Stimulated activated memory B cell treated with anti-CD40 and anti-IgM and Interleukin-4, amounts not matched to agents 10 μg/mL and 1 μg/mL and 100 μg/mL, for 72 hours (primary cell): Measurements from ENCODE around the gene TMEM154.

ENCODE experiments used
- ATAC-seq: fragments of 150-1000 bp; cut with Tn5 transposase; 2 replicates; pipeline ENCODE4 v1.10.0; 2021
- H3K27ac Mint-ChIP-seq: one replicate; pipeline ENCODE4 v1.8.0; 2022; ENCODE audit warnings: mild to moderate bottlenecking, mixed read lengths
- H3K27me3 Mint-ChIP-seq: one replicate; pipeline ENCODE4 v1.8.0; 2022; ENCODE audit warnings: mixed read lengths
- H3K36me3 Mint-ChIP-seq: one replicate; pipeline ENCODE4 v1.8.0; 2022; ENCODE audit warnings: mixed read lengths
- H3K4me1 Mint-ChIP-seq: one replicate; pipeline ENCODE4 v1.8.0; 2022; ENCODE audit warnings: mixed read lengths
- H3K4me3 Mint-ChIP-seq: one replicate; pipeline ENCODE4 v1.8.0; 2022; ENCODE audit warnings: mild to moderate bottlenecking, moderate library complexity, mixed read lengths
- H3K9me3 Mint-ChIP-seq: one replicate; pipeline ENCODE4 v1.8.0; 2022; ENCODE audit warnings: mixed read lengths

TMEM154 gene

GRCh38 chr4:152679414-152680281 lies at the start of gene TMEM154:
TMEM154 (minus strand) TSS chr4:152679997; CDS start chr4:152679933, 64 bp downstream.
- peak; percentile 85 for ATAC-seq
- Mint-ChIP-seq H3K36me3 (peaks cover 5% of the 10 kb centered on the region), H3K27me3 (no peaks in the 10 kb centered on the region), H3K9me3 (no peaks in the 10 kb centered on the region), H3K4me3 (peak within 1 kb of the TSS; percentile 95), H3K27ac (peak within 1 kb of the TSS; percentile 82), H3K4me1 (peaks cover 85% of the 10 kb centered on the region)

GRCh38 chr4:152729466-152729865 lies 49.7 kb upstream of the TMEM154 start:
- no peaks in the 10 kb centered on the region for H3K27me3 Mint-ChIP-seq
- no peak overlapping the region for H3K4me3 Mint-ChIP-seq
- ATAC-seq: no peak
- H3K36me3 Mint-ChIP-seq: no peaks in the 10 kb centered on the region
- peaks cover 23% of the 10 kb centered on the region for H3K4me1 Mint-ChIP-seq
- no peaks in the 10 kb centered on the region for H3K9me3 Mint-ChIP-seq
- no peak overlapping the region for H3K27ac Mint-ChIP-seq

GRCh38 chr4:152728343-152728742 lies 48.5 kb upstream of the TMEM154 start:
- Mint-ChIP-seq H3K9me3 (no peaks in the 10 kb centered on the region), H3K27ac (peak overlapping the region; percentile 13), H3K27me3 (no peaks in the 10 kb centered on the region), H3K4me1 (peaks cover 12% of the 10 kb centered on the region), H3K4me3 (no peak overlapping the region), H3K36me3 (no peaks in the 10 kb centered on the region)
- ATAC-seq: no peak

GRCh38 chr4:152727784-152728183 lies 48.0 kb upstream of the TMEM154 start:
- H3K9me3 Mint-ChIP-seq: peaks cover 3% of the 10 kb centered on the region
- H3K4me1 Mint-ChIP-seq: peaks cover 12% of the 10 kb centered on the region
- no peaks in the 10 kb centered on the region for H3K27me3 Mint-ChIP-seq
- ATAC-seq: no peak
- no peak overlapping the region for H3K4me3 Mint-ChIP-seq
- peak overlapping the region; percentile 13 for H3K27ac Mint-ChIP-seq
- H3K36me3 Mint-ChIP-seq: no peaks in the 10 kb centered on the region

- Mint-ChIP-seq H3K4me3 (no peak overlapping the region), H3K36me3 (no peaks in the 10 kb centered on the region), H3K27me3 (no peaks in the 10 kb centered on the region)
These were observed 44.7 kb upstream of the TMEM154 start for GRCh38 chr4:152724494-152724893.

GRCh38 chr4:152723236-152723635 lies 43.4 kb upstream of the TMEM154 start:
- ATAC-seq: no peak
- Mint-ChIP-seq H3K9me3 (peaks cover 3% of the 10 kb centered on the region), H3K36me3 (no peaks in the 10 kb centered on the region), H3K27me3 (no peaks in the 10 kb centered on the region), H3K4me3 (no peak overlapping the region), H3K27ac (no peak overlapping the region), H3K4me1 (peaks cover 19% of the 10 kb centered on the region)

More at GRCh38 chr4:152724494-152724893, 44.7 kb upstream of the TMEM154 start:
- H3K27ac Mint-ChIP-seq: no peak overlapping the region
- H3K9me3 Mint-ChIP-seq: peaks cover 3% of the 10 kb centered on the region
- no peak for ATAC-seq
- peaks cover 12% of the 10 kb centered on the region for H3K4me1 Mint-ChIP-seq

GRCh38 chr4:152719801-152720556 lies 40.2 kb upstream of the TMEM154 start:
- Mint-ChIP-seq H3K27ac (no peak overlapping the region), H3K4me1 (peaks cover 8% of the 10 kb centered on the region), H3K36me3 (peaks cover 6% of the 10 kb centered on the region), H3K27me3 (no peaks in the 10 kb centered on the region), H3K4me3 (no peak overlapping the region), H3K9me3 (peaks cover 7% of the 10 kb centered on the region)
- no peak for ATAC-seq

- H3K27ac Mint-ChIP-seq: no peak overlapping the region
- H3K36me3 Mint-ChIP-seq: peaks cover 6% of the 10 kb centered on the region
- H3K27me3 Mint-ChIP-seq: no peaks in the 10 kb centered on the region
- H3K4me1 Mint-ChIP-seq: peaks cover 15% of the 10 kb centered on the region
- no peak for ATAC-seq
- H3K9me3 Mint-ChIP-seq: peaks cover 7% of the 10 kb centered on the region
- no peak overlapping the region for H3K4me3 Mint-ChIP-seq
These were observed 39.5 kb upstream of the TMEM154 start for GRCh38 chr4:152719291-152719690.

GRCh38 chr4:152715076-152715475 lies 35.3 kb upstream of the TMEM154 start:
- Mint-ChIP-seq H3K36me3 (peaks cover 6% of the 10 kb centered on the region), H3K27me3 (no peaks in the 10 kb centered on the region), H3K4me1 (peaks cover 28% of the 10 kb centered on the region), H3K9me3 (peaks cover 4% of the 10 kb centered on the region), H3K27ac (no peak overlapping the region), H3K4me3 (no peak overlapping the region)
- ATAC-seq: no peak

- Mint-ChIP-seq H3K9me3 (peaks cover 4% of the 10 kb centered on the region), H3K4me1 (peaks cover 25% of the 10 kb centered on the region), H3K36me3 (peaks cover 6% of the 10 kb centered on the region), H3K27ac (no peak overlapping the region), H3K27me3 (no peaks in the 10 kb centered on the region), H3K4me3 (no peak overlapping the region)
- no peak for ATAC-seq
These were observed 34.3 kb upstream of the TMEM154 start for GRCh38 chr4:152713951-152714705.

GRCh38 chr4:152709675-152710438 lies 30.1 kb upstream of the TMEM154 start:
- H3K9me3 Mint-ChIP-seq: peaks cover 10% of the 10 kb centered on the region
- peaks cover 4% of the 10 kb centered on the region for H3K36me3 Mint-ChIP-seq
- H3K27ac Mint-ChIP-seq: no peak overlapping the region
- peaks cover 41% of the 10 kb centered on the region for H3K4me1 Mint-ChIP-seq
- no peak overlapping the region for H3K4me3 Mint-ChIP-seq
- peak; percentile 69 for ATAC-seq
- H3K27me3 Mint-ChIP-seq: no peaks in the 10 kb centered on the region

GRCh38 chr4:152708796-152709195 lies 29.0 kb upstream of the TMEM154 start:
- peaks cover 14% of the 10 kb centered on the region for H3K9me3 Mint-ChIP-seq
- no peak overlapping the region for H3K27ac Mint-ChIP-seq
- no peak for ATAC-seq
- H3K36me3 Mint-ChIP-seq: peaks cover 7% of the 10 kb centered on the region
- no peaks in the 10 kb centered on the region for H3K27me3 Mint-ChIP-seq
- H3K4me1 Mint-ChIP-seq: peaks cover 36% of the 10 kb centered on the region
- no peak overlapping the region for H3K4me3 Mint-ChIP-seq

GRCh38 chr4:152708361-152708760 lies 28.6 kb upstream of the TMEM154 start:
- Mint-ChIP-seq H3K27ac (peak overlapping the region; percentile 13), H3K4me1 (peaks cover 33% of the 10 kb centered on the region), H3K27me3 (no peaks in the 10 kb centered on the region), H3K4me3 (no peak overlapping the region), H3K36me3 (peaks cover 7% of the 10 kb centered on the region), H3K9me3 (peaks cover 14% of the 10 kb centered on the region)
- no peak for ATAC-seq

- Mint-ChIP-seq H3K4me1 (peaks cover 28% of the 10 kb centered on the region), H3K9me3 (peaks cover 14% of the 10 kb centered on the region), H3K27me3 (no peaks in the 10 kb centered on the region), H3K36me3 (peaks cover 7% of the 10 kb centered on the region), H3K4me3 (no peak overlapping the region), H3K27ac (peak overlapping the region; percentile 13)
- ATAC-seq: peak; percentile 51
These were observed 27.8 kb upstream of the TMEM154 start for GRCh38 chr4:152707632-152708031.
